SK-N-SH treated with all-trans-retinoic acid at 6 μM for 48 hours (cell line): ENCODE results near the gene CHPF.

ENCODE experiments used
- ISL1 ChIP-seq: fragments of 250-450 bp; sonication (Bioruptor Pico); IDR thresholded peaks from 2 replicates; pipeline ENCODE4 v2.1.2; 2022; ENCODE audit warnings: mild to moderate bottlenecking, moderate library complexity
- ZFP30 ChIP-seq: fragments of 450-650 bp; formaldehyde crosslinking; IDR thresholded peaks from 2 replicates; pipeline ENCODE4 v1.5.0; 2022; ENCODE audit warnings: mild to moderate bottlenecking, moderate library complexity

GRCh38 chr2:219496825-219497494 is 46.6 kb downstream of the CHPF start:
- TF ChIP-seq ISL1 (CRISPR knock-in tag) (no peak), ZFP30 (CRISPR knock-in tag) (no peak)
